Measurements from ENCODE around the gene CGREF1.

The CGREF1 gene

DNA sequence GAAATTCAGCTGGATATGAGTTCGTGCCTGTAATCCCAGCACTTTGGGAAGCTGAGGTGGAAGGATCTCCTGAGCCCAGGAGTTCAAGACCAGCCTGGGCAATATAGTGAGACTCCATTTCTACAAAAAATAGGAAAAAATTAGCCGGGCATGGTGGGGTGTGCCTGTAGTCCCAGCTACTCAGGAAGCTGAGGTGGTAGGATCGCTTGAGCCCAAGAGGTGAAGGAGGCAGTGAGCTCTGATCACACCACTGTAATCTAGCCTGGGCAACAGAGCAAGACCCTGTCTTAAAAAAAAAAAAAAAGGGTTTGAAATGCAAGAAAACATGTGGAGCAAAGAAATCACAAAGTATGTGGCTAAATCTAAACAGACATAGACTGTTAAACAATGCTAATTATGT lies 9.8 kb downstream of the CGREF1 start:
- DNase-seq = no peak

DNA sequence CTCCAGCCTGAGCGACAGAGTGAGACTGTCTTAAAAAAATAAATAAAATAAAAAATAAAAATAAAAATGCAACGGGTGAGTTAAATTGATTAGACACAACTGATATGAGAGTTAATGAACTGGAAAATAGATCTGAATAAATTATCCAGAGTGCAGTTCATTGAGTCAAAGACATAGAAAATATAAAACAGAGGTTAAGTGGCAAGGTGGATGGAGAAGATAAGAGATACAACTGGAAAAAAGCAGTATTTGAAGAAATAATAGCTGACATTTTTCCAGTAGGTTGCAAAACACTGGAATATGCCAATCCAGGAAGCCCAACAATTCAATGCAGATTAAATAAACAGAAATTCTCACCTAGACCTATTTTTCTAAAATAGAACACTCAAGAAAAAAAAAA lies 10.7 kb downstream of the CGREF1 start:
- no peak for DNase-seq

DNA sequence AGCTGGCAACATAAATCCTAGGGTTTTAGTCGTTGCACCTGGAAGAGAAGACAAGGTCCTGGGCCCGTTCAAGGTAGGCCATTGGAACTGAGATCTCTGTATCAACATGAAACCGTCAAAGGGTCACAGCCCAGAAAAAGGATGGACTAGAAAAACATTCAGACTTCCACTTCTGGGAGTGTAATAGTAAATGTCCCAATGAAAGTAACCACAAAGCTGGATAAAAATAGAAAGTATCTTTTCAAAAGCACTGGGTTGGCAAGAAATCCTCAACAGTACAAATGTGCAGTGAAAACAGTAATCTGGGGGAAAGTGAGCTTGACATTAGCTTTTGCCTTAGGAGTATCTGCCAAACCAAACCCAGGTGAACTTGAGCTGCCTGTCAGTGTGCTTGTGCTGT lies 12.9 kb downstream of the CGREF1 start:
- no peak for DNase-seq

DNA sequence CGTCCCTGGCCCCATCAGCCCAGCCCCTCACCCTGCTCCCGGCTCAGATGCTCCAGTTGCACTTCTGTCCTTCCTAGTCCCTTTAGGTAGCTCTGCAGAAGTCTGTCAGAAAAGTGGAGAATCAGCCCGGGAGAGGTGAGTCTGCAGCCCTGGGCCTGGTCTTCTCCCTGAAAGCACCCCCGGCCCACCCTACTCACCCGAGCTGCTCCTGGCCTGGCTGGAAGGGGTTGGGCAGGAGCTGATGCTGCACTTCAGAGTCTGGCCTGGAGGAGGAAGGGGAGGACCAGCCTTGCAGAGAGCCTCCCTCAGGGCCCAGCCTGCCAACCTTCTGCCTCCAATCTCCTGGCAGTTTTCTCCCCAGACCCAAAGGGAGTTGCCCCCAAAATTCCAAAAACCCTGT lies 16.6 kb downstream of the CGREF1 start:
- DNase-seq = no peak

DNA sequence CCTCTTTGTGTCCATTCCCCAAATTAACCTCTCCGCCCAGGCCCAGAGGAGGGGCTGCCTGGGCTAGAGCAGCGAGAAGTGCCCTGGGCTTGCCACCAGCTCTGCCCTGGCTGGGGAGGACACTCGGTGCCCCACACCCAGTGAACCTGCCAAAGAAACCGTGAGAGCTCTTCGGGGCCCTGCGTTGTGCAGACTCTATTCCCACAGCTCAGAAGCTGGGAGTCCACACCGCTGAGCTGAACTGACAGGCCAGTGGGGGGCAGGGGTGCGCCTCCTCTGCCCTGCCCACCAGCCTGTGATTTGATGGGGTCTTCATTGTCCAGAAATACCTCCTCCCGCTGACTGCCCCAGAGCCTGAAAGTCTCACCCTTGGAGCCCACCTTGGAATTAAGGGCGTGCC lies 18.9 kb downstream of the CGREF1 start:
- no peak for DNase-seq

DNA sequence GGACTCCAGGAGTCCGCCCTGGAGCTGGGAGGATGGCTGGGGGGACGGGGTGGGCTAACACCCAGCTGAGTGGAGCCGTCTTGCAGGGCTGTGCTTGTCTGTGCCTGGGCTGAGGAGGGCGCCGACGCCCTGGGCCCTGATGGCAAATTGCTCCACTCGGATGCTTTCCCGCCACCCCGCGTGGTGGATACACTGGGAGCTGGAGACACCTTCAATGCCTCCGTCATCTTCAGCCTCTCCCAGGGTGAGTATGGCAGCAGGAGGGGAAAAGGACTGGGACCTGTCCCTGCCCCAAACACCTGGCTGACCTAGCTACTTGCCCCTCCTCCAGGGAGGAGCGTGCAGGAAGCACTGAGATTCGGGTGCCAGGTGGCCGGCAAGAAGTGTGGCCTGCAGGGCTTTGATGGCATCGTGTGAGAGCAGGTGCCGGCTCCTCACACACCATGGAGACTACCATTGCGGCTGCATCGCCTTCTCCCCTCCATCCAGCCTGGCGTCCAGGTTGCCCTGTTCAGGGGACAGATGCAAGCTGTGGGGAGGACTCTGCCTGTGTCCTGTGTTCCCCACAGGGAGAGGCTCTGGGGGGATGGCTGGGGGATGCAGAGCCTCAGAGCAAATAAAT lies 19.5 kb downstream of the CGREF1 start:
- no peak for DNase-seq

DNA sequence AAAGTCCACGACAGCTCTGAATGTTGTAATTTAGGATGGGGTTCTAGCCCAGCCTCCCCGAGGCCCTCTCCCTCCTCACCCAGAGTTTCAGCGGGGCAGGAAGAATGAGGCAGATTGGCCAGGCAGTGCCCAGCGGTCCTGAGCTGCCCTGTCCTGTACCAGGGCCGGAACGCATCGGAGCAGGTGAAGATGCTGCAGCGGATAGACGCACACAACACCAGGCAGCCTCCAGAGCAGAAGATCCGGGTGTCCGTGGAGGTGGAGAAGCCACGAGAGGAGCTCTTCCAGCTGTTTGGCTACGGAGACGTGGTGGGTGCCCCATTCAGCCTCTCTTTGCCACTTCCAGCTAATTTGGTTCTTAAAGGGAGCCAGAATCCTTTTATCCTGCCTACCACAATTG lies 21.6 kb downstream of the CGREF1 start:
- DNase-seq = no peak

DNA sequence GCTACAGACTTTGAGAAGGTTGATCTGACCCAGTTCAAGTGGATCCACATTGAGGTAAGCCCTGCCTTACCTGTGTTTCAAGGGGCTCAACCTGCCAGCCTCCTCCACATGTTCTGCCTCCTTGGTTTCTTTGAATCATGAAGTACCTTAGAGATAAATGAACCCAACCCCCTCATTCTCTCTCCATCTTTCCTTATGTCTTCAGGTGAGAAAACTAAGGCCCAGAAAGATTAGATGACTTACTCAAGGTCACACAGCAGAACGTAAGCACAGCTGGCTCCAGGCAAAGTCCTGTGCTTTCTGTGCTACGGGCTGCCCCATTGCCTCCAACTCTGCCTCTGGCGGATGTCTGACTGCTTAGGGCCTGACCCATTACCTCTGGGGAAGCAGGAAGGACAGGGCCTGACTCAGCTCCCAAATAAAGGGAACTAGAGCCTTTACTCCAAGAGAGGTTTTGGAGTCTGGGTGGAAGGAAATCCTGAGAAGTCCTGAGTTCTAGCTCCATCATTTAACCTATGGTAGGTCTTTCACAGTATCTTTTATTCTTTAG lies 22.1 kb downstream of the CGREF1 start:
- no peak for DNase-seq

DNA sequence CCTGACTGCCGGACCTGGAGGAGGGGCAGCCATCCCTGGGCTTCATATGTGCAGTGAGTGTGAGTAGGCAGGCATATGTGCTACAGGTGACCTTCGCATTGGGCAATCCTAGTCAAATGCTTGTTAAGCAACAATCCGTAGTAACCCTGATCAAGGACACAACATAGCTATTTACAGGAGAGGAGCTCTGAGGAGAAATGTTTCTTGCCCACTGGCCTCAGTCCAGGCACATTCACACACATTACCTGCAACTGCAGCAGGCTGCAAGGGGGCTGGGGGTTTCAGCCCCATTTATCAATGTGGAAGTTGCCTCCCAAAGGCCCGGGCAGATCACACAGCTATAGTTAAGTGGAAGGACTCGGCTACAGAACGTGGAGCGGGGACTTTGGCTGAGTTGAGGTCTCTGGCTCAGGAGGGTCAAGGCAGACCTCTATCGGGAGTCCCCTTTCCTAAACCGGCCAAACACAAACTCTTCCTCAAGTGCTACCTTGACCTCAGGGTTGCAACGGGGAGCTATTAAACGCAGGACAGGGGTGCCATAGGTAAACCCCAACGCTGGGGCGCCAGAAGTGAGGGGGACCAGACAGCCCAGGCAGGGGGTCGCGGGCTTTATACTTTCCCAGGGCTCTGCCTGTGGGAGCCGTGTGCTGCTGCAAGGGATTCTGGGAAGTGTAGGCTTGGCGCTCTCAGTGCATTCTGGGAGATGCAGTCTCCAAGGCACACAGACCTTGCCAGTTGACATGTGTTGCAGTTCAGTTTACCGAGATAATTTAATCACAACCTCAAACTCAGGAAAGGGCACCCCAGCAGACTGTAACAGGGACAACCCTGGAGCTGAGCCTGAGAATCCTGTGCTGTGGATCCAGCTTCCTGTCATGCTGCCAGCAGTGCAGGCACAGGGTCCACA lies 22.9 kb downstream of the CGREF1 start:
- DNase-seq = peak in 1 of 2 experiments; percentile 37

DNA sequence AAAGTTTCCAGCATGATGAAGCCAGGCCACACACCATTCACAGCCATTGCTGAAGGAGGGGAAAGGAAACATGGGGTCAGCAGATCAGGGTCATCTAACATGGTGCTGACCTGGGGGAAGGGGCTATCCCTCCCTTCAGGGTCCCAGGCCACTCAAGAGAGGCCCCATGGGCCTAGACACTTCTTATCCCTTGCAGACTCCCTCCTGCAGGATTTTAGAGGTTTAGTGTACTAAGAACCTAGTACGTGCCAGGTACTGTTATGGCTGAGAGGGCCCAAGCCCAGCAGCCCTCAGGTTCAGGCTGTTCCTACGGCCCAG lies 23.5 kb downstream of the CGREF1 start:
- no peak for DNase-seq

DNA sequence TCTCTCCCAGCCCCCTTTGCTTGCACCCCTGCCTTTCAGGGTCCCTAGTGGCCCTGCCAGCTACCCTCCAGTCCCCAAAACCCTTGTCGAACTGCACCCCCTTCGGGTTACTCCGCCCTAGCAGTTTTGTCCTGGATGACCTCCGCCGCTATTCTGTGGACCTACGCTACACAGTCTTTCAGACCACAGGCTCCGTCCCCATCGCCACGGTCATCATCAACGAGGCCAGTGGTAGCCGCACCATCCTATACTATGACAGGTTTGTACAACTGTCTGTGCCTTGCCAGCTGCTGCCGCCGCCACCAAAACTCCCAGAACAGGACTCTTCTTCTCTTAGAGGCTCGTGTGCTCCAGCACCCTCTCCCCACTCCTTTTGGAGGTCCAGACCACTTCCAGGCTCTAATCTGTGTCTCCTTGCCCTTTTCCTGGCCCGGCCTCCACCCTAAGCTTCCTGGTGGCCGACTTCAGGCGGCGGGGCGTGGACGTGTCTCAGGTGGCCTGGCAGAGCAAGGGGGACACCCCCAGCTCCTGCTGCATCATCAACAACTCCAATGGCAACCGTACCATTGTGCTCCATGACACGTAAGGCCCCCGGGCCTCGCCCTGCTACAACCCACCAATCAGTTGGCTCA lies 24.5 kb downstream of the CGREF1 start:
- no peak for DNase-seq

DNA sequence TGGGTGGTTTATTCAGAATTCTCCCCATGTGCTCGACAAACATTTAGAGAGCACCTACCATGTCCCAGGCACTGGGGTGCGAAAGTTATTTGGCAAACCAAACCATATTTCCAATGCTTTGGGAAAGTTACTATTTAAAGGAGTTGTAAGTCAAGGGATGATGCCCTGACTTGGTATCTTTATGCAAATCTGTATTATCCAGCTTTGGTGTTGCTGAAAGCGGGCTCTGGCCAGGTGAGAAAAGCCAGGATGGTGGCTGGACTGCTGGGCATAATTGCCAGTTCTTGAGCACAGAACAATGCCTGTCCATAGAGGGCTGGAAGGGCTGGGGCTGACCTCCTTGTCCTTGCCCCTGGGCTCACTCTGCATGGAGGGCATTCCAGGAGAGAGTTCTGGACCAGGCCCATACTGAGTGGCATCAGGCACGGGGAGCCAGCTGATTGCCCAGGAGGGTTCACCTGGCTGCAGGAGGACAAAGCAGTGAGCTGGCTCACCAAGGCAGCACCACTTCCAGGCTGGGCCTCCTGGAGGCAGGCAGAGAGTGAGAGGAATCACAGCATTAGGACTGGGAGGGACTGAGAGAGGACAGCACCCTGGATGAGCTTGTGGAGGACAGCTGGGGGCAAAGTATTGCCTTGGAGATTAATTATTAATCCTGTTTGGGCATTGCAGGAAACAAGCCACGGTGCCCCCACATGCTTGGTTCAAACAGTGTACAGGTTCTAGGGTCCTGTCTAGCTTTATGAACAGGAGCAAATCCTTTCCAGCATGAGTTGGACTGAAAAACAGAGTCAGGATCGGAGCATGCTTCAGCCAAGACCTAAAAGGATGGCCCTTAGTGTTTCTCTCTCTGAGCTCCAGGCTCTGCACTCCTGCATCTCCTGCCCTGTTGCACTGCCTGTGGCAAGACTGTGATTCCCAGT lies 25.2 kb downstream of the CGREF1 start:
- DNase-seq = no peak

DNA sequence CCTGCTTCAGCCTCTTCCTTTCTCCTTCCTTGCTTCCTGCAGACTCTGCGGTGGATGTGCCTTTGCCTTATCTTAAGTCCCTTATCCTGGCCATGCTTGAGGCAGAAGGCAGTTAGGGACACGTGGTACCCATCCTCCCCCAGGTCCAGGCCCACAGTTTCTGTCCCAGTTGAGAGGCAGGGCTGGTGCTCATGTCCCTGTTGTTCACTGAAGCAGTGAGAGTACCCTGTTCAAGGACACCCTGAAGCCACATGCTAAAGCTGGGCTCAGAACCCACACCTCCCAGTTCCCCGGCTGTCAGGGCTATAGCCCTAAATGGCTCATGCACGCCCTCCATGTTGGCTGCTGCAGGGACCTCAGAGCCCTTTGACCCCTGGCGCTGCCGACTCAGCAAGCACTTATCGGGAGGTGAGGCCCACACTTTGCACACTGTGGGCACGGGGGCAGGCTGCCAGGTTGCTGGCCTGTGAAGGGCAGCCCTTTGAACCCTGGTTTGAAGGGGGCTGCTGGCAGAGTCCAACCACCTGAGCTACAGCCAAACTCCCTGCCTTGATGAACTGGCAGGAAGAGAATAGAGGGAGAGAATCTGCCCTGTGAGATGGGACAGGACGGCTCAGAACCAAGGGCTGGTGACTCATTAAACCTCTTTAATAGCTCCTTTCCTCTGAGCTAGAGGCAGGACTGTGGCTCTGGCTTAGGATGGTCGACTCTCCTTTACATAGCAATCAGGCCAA lies 26.1 kb downstream of the CGREF1 start:
- no peak for DNase-seq

DNA sequence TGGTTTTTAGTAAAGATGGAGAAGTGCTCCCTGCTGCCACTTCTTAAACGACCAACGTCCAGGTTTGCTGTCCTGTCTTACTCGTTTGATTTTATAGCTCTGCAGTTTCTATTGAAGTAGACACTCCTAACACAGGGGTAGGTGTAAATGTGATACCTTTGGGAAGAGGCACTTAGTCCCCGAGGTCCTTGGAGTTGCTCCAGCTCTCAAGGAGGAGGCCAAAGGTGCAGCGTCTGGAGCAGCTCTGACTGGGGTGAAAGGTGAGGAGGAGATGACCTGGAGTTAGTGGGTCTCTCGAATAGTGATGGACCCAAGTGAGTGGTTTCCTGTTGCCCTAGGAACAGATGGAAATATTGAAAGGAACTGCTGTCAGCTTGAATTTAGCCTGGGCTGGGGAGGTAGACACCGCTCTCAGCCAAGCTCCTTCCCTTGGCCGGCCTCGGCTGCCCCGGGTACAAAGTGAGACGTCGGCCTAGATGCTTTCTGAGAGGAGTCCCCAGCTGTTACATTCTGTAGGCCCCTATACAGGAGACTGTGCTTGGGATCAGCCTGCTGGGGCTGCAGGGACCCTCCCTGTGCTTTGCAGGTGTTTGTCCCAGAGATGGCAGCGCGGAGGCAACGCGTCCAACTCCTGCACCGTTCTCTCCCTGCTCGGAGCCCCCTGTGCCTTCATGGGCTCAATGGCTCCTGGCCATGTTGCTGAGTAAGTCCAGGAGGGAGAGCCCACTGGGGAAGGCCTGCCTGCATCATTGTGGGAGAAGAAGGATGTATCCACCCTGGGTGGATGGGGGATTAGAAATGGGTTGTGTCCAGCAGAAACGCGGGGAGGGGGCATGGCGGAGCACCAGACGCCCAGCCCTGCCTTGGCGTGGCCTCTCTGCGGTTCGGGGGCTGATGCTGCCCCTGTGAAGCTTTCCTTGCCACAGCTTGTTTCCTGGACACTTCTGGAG lies 26.9 kb downstream of the CGREF1 start:
- no peak for DNase-seq

DNA sequence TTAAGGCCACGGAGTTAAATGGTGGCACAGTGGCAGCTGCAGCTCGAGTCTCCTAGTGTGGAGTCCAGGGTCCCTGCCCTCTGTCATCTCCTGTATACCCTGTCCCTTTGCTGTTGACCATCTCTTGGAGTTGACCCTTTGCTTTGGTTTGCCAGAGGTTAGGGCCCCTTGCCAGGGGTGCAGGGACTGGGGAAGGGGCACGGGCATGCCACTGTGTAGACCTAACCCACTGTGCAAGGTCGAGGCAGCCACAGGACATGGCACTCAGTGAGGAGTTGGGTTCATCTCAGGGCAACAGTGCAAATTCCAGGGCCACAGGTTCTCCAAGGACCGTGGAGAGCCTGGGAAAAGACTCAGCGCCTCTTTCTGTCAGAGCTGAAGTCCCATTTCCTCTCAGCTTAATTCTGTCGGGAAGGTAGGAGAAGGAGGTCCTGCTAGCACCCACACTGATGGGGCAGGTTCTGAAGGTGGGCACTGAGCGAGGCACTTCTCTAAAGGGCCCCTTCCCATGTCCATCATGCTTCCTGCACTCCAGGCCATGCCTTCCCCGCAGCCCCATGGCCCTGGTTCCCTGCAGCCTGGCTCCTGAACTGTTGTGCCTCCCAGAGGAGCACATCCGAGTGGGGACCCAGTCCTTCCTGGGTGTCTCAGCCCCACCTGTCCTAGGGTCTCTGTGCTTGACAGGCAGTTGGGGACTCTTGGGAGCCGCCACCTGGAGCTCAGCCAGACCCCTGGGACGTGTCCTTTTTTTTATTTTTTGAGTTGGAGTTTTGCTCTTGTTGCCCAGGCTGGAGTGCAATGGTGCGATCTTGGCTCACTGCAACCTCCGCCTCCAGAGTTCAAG lies 29.6 kb downstream of the CGREF1 start:
- DNase-seq = no peak

DNA sequence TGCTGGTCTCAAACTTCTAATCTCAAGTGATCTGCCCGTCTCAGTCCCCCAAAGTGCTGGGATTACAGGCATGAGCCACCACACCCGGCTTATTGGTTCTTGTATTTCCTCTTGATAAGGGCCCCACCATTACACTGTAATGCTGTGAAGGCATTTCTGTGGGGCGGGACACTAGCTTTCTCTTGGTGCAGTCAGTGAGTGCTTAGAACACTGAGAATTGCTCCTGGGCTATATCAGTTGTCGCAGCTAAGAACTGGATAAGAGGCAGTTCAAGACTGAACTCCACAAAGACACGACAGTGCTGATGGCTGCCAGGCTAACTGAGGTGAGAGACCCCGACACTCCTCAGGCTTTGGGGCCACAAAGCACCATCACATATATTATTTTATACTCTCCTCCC lies 30.3 kb downstream of the CGREF1 start:
- no peak for DNase-seq

DNA sequence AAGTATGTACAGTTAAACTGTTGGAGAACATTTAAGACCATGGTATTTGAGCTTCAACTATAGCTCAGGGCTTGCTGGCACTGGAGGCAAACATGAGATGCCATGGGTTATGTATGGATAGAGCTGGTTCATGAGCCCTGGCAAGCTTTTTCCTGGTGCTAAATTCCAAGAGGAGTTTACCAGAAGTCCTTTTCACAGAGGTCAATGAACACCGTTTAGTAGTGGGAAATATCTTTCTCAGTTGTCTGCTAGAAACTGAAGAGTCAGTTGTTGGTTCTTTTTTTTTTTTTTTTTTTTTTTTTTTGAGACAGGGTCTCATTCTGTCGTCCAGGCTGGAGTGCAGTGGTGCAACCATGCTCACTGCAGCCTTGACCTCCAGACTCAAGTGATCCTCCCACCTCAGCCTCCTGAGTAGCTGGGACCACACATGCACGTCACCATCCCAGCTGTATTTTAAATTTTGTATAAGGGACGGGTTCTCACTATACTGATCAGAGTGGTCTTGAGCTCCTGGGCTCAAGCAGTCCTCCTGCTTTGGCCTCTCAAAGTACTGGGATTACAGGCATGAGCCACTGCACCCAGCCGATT lies 31.0 kb downstream of the CGREF1 start:
- DNase-seq = no peak

DNA sequence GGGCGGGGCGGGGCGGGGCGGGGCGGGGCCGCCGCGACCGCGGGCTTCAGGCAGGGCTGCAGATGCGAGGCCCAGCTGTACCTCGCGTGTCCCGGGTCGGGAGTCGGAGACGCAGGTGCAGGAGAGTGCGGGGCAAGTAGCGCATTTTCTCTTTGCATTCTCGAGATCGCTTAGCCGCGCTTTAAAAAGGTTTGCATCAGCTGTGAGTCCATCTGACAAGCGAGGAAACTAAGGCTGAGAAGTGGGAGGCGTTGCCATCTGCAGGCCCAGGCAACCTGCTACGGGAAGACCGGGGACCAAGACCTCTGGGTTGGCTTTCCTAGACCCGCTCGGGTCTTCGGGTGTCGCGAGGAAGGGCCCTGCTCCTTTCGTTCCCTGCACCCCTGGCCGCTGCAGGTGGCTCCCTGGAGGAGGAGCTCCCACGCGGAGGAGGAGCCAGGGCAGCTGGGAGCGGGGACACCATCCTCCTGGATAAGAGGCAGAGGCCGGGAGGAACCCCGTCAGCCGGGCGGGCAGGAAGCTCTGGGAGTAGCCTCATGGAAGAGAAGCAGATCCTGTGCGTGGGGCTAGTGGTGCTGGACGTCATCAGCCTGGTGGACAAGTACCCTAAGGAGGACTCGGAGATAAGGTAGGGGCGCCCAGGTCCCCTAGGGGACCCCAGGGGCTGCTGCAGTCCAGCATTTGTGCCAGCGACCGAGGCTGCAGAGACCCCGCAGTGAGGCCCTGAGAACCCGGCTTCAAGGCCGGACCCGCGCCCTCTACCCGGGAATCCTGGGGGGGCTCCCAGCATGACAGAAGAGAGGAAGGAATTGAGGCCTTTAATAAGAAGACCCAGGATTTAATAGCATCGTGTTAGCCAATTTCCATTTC lies 32.0 kb downstream of the CGREF1 start, which contains the start of gene KHK:
TSS of gene KHK (plus strand) at position 49 of the 870 bp plus-strand sequence. CDS start at position 537, 488 bp downstream.
- peak in 1 of 2 experiments; percentile 51 for DNase-seq

All from SW 1271 (cell line).